Transverse colon (tissue), 4 donors: Measurements from ENCODE around the gene AVPI1.
"Not testable (repeated sequence)": the region's sequence is repeated elsewhere in the genome, so short reads cannot be mapped to it uniquely, and the experiment has no call there.

Experiments used
- CTCF ChIP-seq, 5 experiments: fragments of 200-600 bp in 3 of 5; fragments of 450-650 bp in 2 of 5; sonication (generic) in 3 of 5; IDR thresholded peaks; 1 replicate in 2 of 5; 2 replicates in 3 of 5; pipeline ENCODE4 v1.5.1; 2016 to 2017; ENCODE audit warnings: antibody characterized with exemption in 5 of 5, inconsistent platforms in 3 of 5, mild to moderate bottlenecking in 2 of 5, moderate library complexity in 1 of 5
- POLR2A ChIP-seq: fragments of 450-650 bp; IDR thresholded peaks from one replicate; pipeline ENCODE4 v1.6.1; 2016; ENCODE audit warnings: antibody characterized with exemption, mild to moderate bottlenecking, moderate library complexity
- POLR2AphosphoS5 ChIP-seq, 3 donors: sonication (generic); formaldehyde crosslinking; IDR thresholded peaks; one replicate each; pipeline ENCODE4 v1.6.1; 2016; ENCODE audit warnings: antibody characterized with exemption in 3 of 3

- TF ChIP-seq CTCF (IDR thresholded peaks at IDR 0.05); POLR2AphosphoS5 (IDR thresholded peaks at IDR 0.05); POLR2A: not testable (repeated sequence)
Observed at GRCh38 chr10:97698072-97698655, 11.1 kb upstream of the AVPI1 start.
